ENCODE results near the gene FBXL20. TPM values are rescaled to one million over a fixed set of nuclear protein-coding genes. Genes with fewer than 3 reads are reported as not detected.

FBXL20 gene
- total RNA-seq, 1 experiment from 2014 or later = 20.2 TPM

GRCh38 chr17:39231091-39231561 lies 170.3 kb downstream of the FBXL20 start:
- Histone ChIP-seq H2AFZ (no peak overlapping the region), H3K4me1 (replicated peaks; ENCODE audit: insufficient read depth) (peaks cover 10% of the 10 kb centered on the region; the same call in 1 of the 2 replicates), H3K79me2 (ENCODE audit: low read depth) (no peaks in the 10 kb centered on the region), H3K4me2 (no peak overlapping the region), H3K27ac (no peak overlapping the region), H3K9me3 (ENCODE audit: insufficient read depth, low read depth) (no peaks in the 10 kb centered on the region), H3K9me2 (ENCODE audit: insufficient read depth) (no peaks in the 10 kb centered on the region), H3K27me3 (ENCODE audit: insufficient read depth, low read depth) (no peaks in the 10 kb centered on the region), H4K20me1 (ENCODE audit: insufficient read depth) (no peaks in the 10 kb centered on the region), H3F3A (ENCODE audit: insufficient read depth, low read depth) (peaks cover 4% of the 10 kb centered on the region; the same call in 1 of the 2 replicates), H3K36me3 (ENCODE audit: low read depth) (no peaks in the 10 kb centered on the region), H3K4me3 (no peak overlapping the region)
- TF ChIP-seq CTCF (conservative IDR thresholded peaks at IDR 0.05) = no peak
- TF ChIP-seq EZH2 (IDR thresholded peaks at IDR 0.05; ENCODE audit: low read depth) = no peak
- intact Hi-C loops (cut with micrococcal nuclease; ENCODE audit: unreplicated experiment) = no loop called here
- no TSS peak for BruUV-seq (replicated peaks)
- CTCF ChIA-PET = interaction anchor here (0.6 to 0.7 kb wide), 2 partner anchors 20 to 122 kb away, joined by 3 to 8 read pairs; no protein-coding TSS in a partner anchor
- POLR2A ChIA-PET (ENCODE audit: unreplicated experiment) = interaction anchor here (0.6 kb wide), 2 partner anchors 52 to 365 kb away, joined by 6 to 9 read pairs; no protein-coding TSS in a partner anchor
- no peak for DNase-seq

GRCh38 chr17:39230361-39230760 lies 171.1 kb downstream of the FBXL20 start:
- H3K4me1 ChIP-seq (replicated peaks; ENCODE audit: insufficient read depth) = peaks cover 10% of the 10 kb centered on the region; the same call in 1 of the 2 replicates
- no peaks in the 10 kb centered on the region for H3K79me2 ChIP-seq (ENCODE audit: low read depth)
- no peaks in the 10 kb centered on the region for H3K9me2 ChIP-seq (ENCODE audit: insufficient read depth)
- H3K4me3 ChIP-seq = no peak overlapping the region
- intact Hi-C loops (cut with micrococcal nuclease; ENCODE audit: unreplicated experiment) = no loop called here
- CTCF ChIA-PET = no interaction called here
- no peak overlapping the region for H3K4me2 ChIP-seq
- no peaks in the 10 kb centered on the region for H3K27me3 ChIP-seq (ENCODE audit: insufficient read depth, low read depth)
- no peaks in the 10 kb centered on the region for H4K20me1 ChIP-seq (ENCODE audit: insufficient read depth)
- no TSS peak for BruUV-seq (replicated peaks)
- peaks cover 4% of the 10 kb centered on the region; the same call in 1 of the 2 replicates for H3F3A ChIP-seq (ENCODE audit: insufficient read depth, low read depth)
- H3K27ac ChIP-seq = no peak overlapping the region
- no peak for TF ChIP-seq CTCF (conservative IDR thresholded peaks at IDR 0.05)
- TF ChIP-seq EZH2 (IDR thresholded peaks at IDR 0.05; ENCODE audit: low read depth) = no peak
- POLR2A ChIA-PET (ENCODE audit: unreplicated experiment) = interaction anchor here (0.6 kb wide), 1 partner anchor 51 kb away, joined by 9 read pairs; no protein-coding TSS in a partner anchor
- no peak overlapping the region for H2AFZ ChIP-seq
- H3K36me3 ChIP-seq (ENCODE audit: low read depth) = no peaks in the 10 kb centered on the region
- no peak for DNase-seq
- H3K9me3 ChIP-seq (ENCODE audit: insufficient read depth, low read depth) = no peaks in the 10 kb centered on the region

- H2AFZ ChIP-seq = peak overlapping the region; percentile 61; the same call in 1 of the 2 replicates
- peak; percentile 34 to 60 for DNase-seq
Observed at GRCh38 chr17:39229274-39229913, 172.0 kb downstream of the FBXL20 start.

More at GRCh38 chr17:39229274-39229913, 172.0 kb downstream of the FBXL20 start:
- TF ChIP-seq EZH2 (IDR thresholded peaks at IDR 0.05; ENCODE audit: low read depth) (no peak), CTCF (conservative IDR thresholded peaks at IDR 0.05) (no peak)
- Histone ChIP-seq H3K9me3 (ENCODE audit: insufficient read depth, low read depth) (no peaks in the 10 kb centered on the region), H3K4me3 (no peak overlapping the region), H3K9me2 (ENCODE audit: insufficient read depth) (no peaks in the 10 kb centered on the region), H3K36me3 (ENCODE audit: low read depth) (no peaks in the 10 kb centered on the region), H3K4me1 (replicated peaks; ENCODE audit: insufficient read depth) (peaks cover 10% of the 10 kb centered on the region; the same call in 1 of the 2 replicates), H4K20me1 (ENCODE audit: insufficient read depth) (no peaks in the 10 kb centered on the region), H3K4me2 (peak overlapping the region; percentile 54), H3K27ac (no peak overlapping the region), H3K27me3 (ENCODE audit: insufficient read depth, low read depth) (no peaks in the 10 kb centered on the region), H3F3A (ENCODE audit: insufficient read depth, low read depth) (peaks cover 4% of the 10 kb centered on the region; the same call in 1 of the 2 replicates), H3K79me2 (ENCODE audit: low read depth) (no peaks in the 10 kb centered on the region)
- no TSS peak for BruUV-seq (replicated peaks)
- ChIA-PET POLR2A (ENCODE audit: unreplicated experiment) (no interaction called here), CTCF (no interaction called here)
- intact Hi-C loops (cut with micrococcal nuclease; ENCODE audit: unreplicated experiment) = no loop called here
